BJ (cell line): Measurements from ENCODE around the gene CCDC126. TPM values are rescaled to one million over a fixed set of nuclear protein-coding genes. Genes with fewer than 3 reads are reported as not detected.

Experiments
- CTCF ChIA-PET: fragments of 350-600 bp; formaldehyde crosslinking; extraction: SDS; loops from one replicate; lab custom pipeline; 2021; ENCODE audit warnings: antibody characterized with exemption, inconsistent platforms; lab: Yijun Ruan, JAX
- POLR2A ChIA-PET: fragments of 300-600 bp; sonication (Branson Sonifier 250); formaldehyde crosslinking; extraction: SDS; loops from one replicate; lab custom pipeline; 2021; ENCODE audit warnings: antibody characterized with exemption; lab: Charles Lee
- DNase-seq: peaks from one replicate; pipeline ENCODE4 v3.0.0-alpha.2; 2011; ENCODE audit warnings: low read depth
- H3K27me3 ChIP-seq: 2 replicates; pipeline ENCODE4 v1.6.0; 2011; ENCODE audit warnings: low read length; ENCODE audit not compliant: control insufficient read depth, insufficient read depth
- H3K36me3 ChIP-seq: 2 replicates; pipeline ENCODE4 v1.5.1; 2011; ENCODE audit warnings: low read length; ENCODE audit not compliant: control insufficient read depth, insufficient read depth
- H3K4me3 ChIP-seq: 2 replicates; pipeline ENCODE4 v1.5.1; 2011; ENCODE audit warnings: low read depth, mild to moderate bottlenecking, control low read depth, low read length
- CTCF ChIP-seq: IDR thresholded peaks from 2 replicates; pipeline ENCODE4 v1.5.1; 2011; ENCODE audit warnings: low read depth, mild to moderate bottlenecking, control low read depth, inconsistent platforms, low read length, moderate library complexity; ENCODE audit not compliant: insufficient read depth
- polyA plus RNA-seq: library from polyadenylated mRNA; depleted of rRNA; stranded (reverse); fragments of >200 nt; gene quantifications from 2 replicates; pipeline ENCODE4 v1.2.3, GENCODE V29; 2011

Gene CCDC126
- polyA plus RNA-seq, 1 experiment: 2.4 TPM

- no peak for DNase-seq
These were observed 57.3 kb downstream of the CCDC126 start for GRCh38 chr7:23654508-23654907.

GRCh38 chr7:23655433-23655832 lies 58.3 kb downstream of the CCDC126 start:
- CTCF ChIA-PET: interaction anchor here (1.0 kb wide), 1 partner anchor 13 kb away, joined by 4 read pairs; no protein-coding TSS in a partner anchor
- POLR2A ChIA-PET: no interaction called here
- Histone ChIP-seq H3K36me3 (no peaks in the 10 kb centered on the region), H3K27me3 (no peaks in the 10 kb centered on the region), H3K4me3 (no peak overlapping the region)
- no peak for TF ChIP-seq CTCF
- DNase-seq: no peak

More at GRCh38 chr7:23654508-23654907, 57.3 kb downstream of the CCDC126 start:
- Histone ChIP-seq H3K4me3 (no peak overlapping the region), H3K36me3 (no peaks in the 10 kb centered on the region), H3K27me3 (no peaks in the 10 kb centered on the region)
- CTCF ChIA-PET: no interaction called here
- POLR2A ChIA-PET: no interaction called here
- TF ChIP-seq CTCF: peak; percentile 39

GRCh38 chr7:23658831-23659427 lies 61.7 kb downstream of the CCDC126 start:
- no peaks in the 10 kb centered on the region for H3K36me3 ChIP-seq
- DNase-seq: no peak
- TF ChIP-seq CTCF: no peak
- ChIA-PET CTCF (interaction anchor here (0.6 kb wide), 1 partner anchor 316 kb away, joined by 3 read pairs; no protein-coding TSS in a partner anchor), POLR2A (no interaction called here)
- no peak overlapping the region for H3K4me3 ChIP-seq
- H3K27me3 ChIP-seq: no peaks in the 10 kb centered on the region

- ChIA-PET POLR2A (no interaction called here), CTCF (interaction anchor here (1.5 kb wide), 1 partner anchor 13 kb away, joined by 3 read pairs; no protein-coding TSS in a partner anchor)
- H3K4me3 ChIP-seq: no peak overlapping the region
- no peaks in the 10 kb centered on the region for H3K27me3 ChIP-seq
- no peaks in the 10 kb centered on the region for H3K36me3 ChIP-seq
- no peak for DNase-seq
- no peak for TF ChIP-seq CTCF
These were observed 64.2 kb downstream of the CCDC126 start for GRCh38 chr7:23661385-23661784.

- H3K27me3 ChIP-seq: no peaks in the 10 kb centered on the region
- no peak for DNase-seq
- H3K36me3 ChIP-seq: no peaks in the 10 kb centered on the region
- TF ChIP-seq CTCF: no peak
- ChIA-PET CTCF (interaction anchor here (0.9 to 1.5 kb wide), 2 partner anchors 12 to 20 kb away, joined by 3 read pairs; no protein-coding TSS in a partner anchor), POLR2A (no interaction called here)
- no peak overlapping the region for H3K4me3 ChIP-seq
These were observed 65.2 kb downstream of the CCDC126 start for GRCh38 chr7:23662124-23662983.
